Transverse colon (tissue), 4 donors: ENCODE data around the gene NECTIN4. TPM values are rescaled to one million over a fixed set of nuclear protein-coding genes. Genes with fewer than 3 reads are reported as not detected.

Source experiments
- DNase-seq: peaks from one replicate; pipeline ENCODE4 v3.0.0-alpha.2; 2019
- H3K27ac ChIP-seq, 4 donors: fragments of 200-600 bp; sonication (generic); 2 replicates each; pipeline ENCODE4 v1.5.1; 2016 to 2018; ENCODE audit warnings: inconsistent platforms in 4 of 4
- H3K27me3 ChIP-seq: fragments of 200-600 bp; sonication (generic); 2 replicates; pipeline ENCODE4 v1.5.1; 2017; ENCODE audit warnings: inconsistent platforms
- H3K36me3 ChIP-seq, 4 donors: fragments of 200-600 bp; sonication (generic); 2 replicates each; pipeline ENCODE4 v1.5.1; 2017 to 2019; ENCODE audit warnings: inconsistent platforms in 4 of 4
- H3K4me1 ChIP-seq, 4 donors: fragments of 200-600 bp; sonication (generic); 2 replicates each; pipeline ENCODE4 v1.5.1; 2017 to 2020; ENCODE audit warnings: inconsistent platforms in 4 of 4
- H3K4me3 ChIP-seq, 4 donors: fragments of 200-600 bp; sonication (generic); 1 replicate in 1 of 4; 2 replicates in 3 of 4; pipeline versions ENCODE4 v1.5.1 to v1.6.1; 2017 to 2019; ENCODE audit warnings: inconsistent platforms in 4 of 4
- H3K9me3 ChIP-seq, 2 donors: fragments of 200-600 bp; sonication (generic); 2 replicates each; pipeline ENCODE4 v1.5.1; 2017 to 2019; ENCODE audit warnings: inconsistent platforms in 2 of 2
- EP300 ChIP-seq: sonication (generic); formaldehyde crosslinking; IDR thresholded peaks from one replicate; pipeline ENCODE4 v1.6.1; 2017; ENCODE audit warnings: antibody characterized with exemption, low read depth
- POLR2A ChIP-seq: fragments of 450-650 bp; IDR thresholded peaks from one replicate; pipeline ENCODE4 v1.6.1; 2016; ENCODE audit warnings: antibody characterized with exemption, mild to moderate bottlenecking, moderate library complexity
- POLR2AphosphoS5 ChIP-seq, 3 donors: sonication (generic); formaldehyde crosslinking; IDR thresholded peaks; one replicate each; pipeline ENCODE4 v1.6.1; 2016; ENCODE audit warnings: antibody characterized with exemption in 3 of 3
- WGBS, 2 donors: methylation state at CpG; one replicate each; pipeline ENCODE4 v1.1.5; 2018; ENCODE audit warnings: low coverage in 1 of 2; 5-methylcytosine and 5-hydroxymethylcytosine counted together
- in situ Hi-C, 4 donors: fragments of 200-750 bp; cut with MboI; loops; one replicate each; pipeline versions ENCODE4 v1.15.0 to v1.15.1; 2017; ENCODE audit warnings: low sequenced_read_pairs in 3 of 4, low pct_ligation_motif_present in 1 of 4, low pct_unique_long_range_greater_than_20kb in 1 of 4
- intact Hi-C: fragments of 100-400 bp; cut with DNase I; formaldehyde crosslinking; loops from one replicate; pipeline ENCODE4 v1.15.1; 2023; ENCODE audit warnings: low total_unique reads
- total RNA-seq, 4 donors: library from RNA; depleted of rRNA; stranded (reverse); fragments of >200 nt; gene quantifications; one replicate each; pipeline ENCODE4 v1.1.0, GENCODE V29; 2016
- TF ChIP-seq, protein P1 (sequence below), 5 experiments: fragments of 200-600 bp in 3 of 5; fragments of 450-650 bp in 2 of 5; sonication (generic) in 3 of 5; IDR thresholded peaks; 1 replicate in 2 of 5; 2 replicates in 3 of 5; pipeline ENCODE4 v1.5.1; 2016 to 2017; ENCODE audit warnings: antibody characterized with exemption in 5 of 5, inconsistent platforms in 3 of 5, mild to moderate bottlenecking in 2 of 5, moderate library complexity in 1 of 5

The NECTIN4 gene
- total RNA-seq, 4 donors from 2014 or later: 0.37 to 4.0 (median 0.82) TPM; not detected in 1

DNA sequence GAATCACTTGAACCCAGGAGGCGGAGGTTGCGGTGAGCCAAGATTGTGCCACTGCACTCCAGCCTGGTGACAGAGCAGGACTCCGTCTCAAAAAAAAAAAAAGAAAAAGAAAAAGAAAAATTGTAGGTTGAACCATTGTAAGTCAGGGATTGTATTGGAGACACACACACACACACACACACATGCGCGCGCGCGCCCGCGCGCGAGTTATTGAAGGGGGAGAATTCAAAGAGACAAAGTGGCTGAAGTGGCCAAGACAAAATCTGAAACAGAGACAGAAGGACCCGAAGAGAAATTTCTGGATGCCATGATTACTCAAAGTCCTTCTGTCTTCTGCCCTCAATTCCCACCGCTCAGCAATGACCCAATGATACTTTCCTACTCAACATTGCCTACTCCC, 5.1 kb upstream of the NECTIN4 start:
- Histone ChIP-seq H3K36me3 (no peaks in the 10 kb centered on the region), H3K27ac (no peak overlapping the region), H3K27me3 (no peaks in the 10 kb centered on the region), H3K9me3 (no peaks in the 10 kb centered on the region), H3K4me3 (no peak overlapping the region), H3K4me1 (peaks cover 7 to 25% (median 11%) of the 10 kb centered on the region in 4 donors)
- in situ Hi-C loops (loop anchor here in 2 of 4 donors (5.0 to 25.0 kb wide), 3 partner anchors 97 to 257 kb away; no protein-coding TSS in a partner anchor), intact Hi-C loops (no loop called here)
- WGBS, 2 donors: 89 to 97% methylated on average over 7 to 14 of the region's 14 CpGs
- DNase-seq: no peak
- TF ChIP-seq POLR2AphosphoS5 (IDR thresholded peaks at IDR 0.05): no peak

GRCh38 chr1:161092621-161093028, 3.3 kb upstream of the NECTIN4 start:
- Histone ChIP-seq H3K36me3 (no peaks in the 10 kb centered on the region), H3K27ac (no peak overlapping the region), H3K27me3 (no peaks in the 10 kb centered on the region), H3K4me1 (peaks cover 4 to 26% (median 11%) of the 10 kb centered on the region in 4 donors), H3K9me3 (no peaks in the 10 kb centered on the region), H3K4me3 (no peak overlapping the region)
- DNase-seq: no peak
- in situ Hi-C loops: loop anchor here in 2 of 4 donors (5.0 to 25.0 kb wide), 3 partner anchors 95 to 255 kb away; no protein-coding TSS in a partner anchor
- intact Hi-C loops: no loop called here
- TF ChIP-seq EP300 (no peak), POLR2A (no peak), POLR2AphosphoS5 (IDR thresholded peaks at IDR 0.05) (no peak)
- TF ChIP-seq, protein P1, sequence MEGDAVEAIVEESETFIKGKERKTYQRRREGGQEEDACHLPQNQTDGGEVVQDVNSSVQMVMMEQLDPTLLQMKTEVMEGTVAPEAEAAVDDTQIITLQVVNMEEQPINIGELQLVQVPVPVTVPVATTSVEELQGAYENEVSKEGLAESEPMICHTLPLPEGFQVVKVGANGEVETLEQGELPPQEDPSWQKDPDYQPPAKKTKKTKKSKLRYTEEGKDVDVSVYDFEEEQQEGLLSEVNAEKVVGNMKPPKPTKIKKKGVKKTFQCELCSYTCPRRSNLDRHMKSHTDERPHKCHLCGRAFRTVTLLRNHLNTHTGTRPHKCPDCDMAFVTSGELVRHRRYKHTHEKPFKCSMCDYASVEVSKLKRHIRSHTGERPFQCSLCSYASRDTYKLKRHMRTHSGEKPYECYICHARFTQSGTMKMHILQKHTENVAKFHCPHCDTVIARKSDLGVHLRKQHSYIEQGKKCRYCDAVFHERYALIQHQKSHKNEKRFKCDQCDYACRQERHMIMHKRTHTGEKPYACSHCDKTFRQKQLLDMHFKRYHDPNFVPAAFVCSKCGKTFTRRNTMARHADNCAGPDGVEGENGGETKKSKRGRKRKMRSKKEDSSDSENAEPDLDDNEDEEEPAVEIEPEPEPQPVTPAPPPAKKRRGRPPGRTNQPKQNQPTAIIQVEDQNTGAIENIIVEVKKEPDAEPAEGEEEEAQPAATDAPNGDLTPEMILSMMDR (IDR thresholded peaks at IDR 0.05): no peak
- 80% methylated on average over 3 of the region's 3 CpGs; no CpG with 5 or more reads in 1 of the 2 donors for WGBS, 2 donors

DNA sequence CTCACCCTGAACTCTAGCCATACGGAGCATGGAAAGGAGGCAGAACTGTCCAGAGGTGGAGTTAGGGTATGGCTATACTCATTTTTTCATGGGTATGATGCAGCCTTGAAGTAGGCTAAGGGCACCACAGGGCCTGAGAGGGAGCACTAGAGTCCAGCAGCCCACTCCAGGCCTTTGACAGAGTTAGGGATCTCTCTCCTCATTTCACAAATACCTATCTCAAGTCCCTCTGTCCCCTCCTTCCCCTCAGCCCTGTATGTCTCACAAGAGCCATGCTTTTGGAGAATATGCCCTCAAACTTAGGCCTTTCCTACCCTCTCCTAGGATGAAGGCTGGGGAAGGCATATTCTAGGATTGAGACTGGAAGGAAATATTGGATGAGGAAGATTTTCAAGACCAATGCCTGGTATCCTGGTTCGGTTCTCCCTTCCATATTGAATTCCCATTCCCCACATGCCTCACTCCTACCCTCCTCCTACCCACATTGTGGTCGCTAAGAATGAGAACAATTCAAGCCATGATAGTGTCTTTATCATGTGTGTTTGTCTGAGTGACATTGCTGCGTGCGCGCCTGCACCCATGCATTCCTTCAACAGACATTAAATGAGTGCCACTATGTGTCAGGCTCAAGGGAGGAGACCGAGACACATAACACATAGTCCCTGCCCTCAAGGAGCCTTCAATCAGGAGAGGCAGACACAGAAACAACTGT, 2.6 kb upstream of the NECTIN4 start:
- H3K4me1 ChIP-seq: peaks cover 0 to 21% (median 6%) of the 10 kb centered on the region in 4 donors
- no peak for DNase-seq
- intact Hi-C loops: no loop called here
- 94 to 100% methylated on average over 5 to 7 of the region's 7 CpGs for WGBS, 2 donors
- H3K36me3 ChIP-seq: no peaks in the 10 kb centered on the region
- H3K9me3 ChIP-seq: no peaks in the 10 kb centered on the region
- H3K4me3 ChIP-seq: no peak overlapping the region
- TF ChIP-seq POLR2A (no peak), POLR2AphosphoS5 (IDR thresholded peaks at IDR 0.05) (no peak), EP300 (no peak)
- TF ChIP-seq, protein P1 (IDR thresholded peaks at IDR 0.05): no peak
- H3K27me3 ChIP-seq: no peaks in the 10 kb centered on the region
- in situ Hi-C loops: loop anchor here in 2 of 4 donors (5.0 to 25.0 kb wide), 3 partner anchors 95 to 255 kb away; no protein-coding TSS in a partner anchor
- H3K27ac ChIP-seq: no peak overlapping the region

DNA sequence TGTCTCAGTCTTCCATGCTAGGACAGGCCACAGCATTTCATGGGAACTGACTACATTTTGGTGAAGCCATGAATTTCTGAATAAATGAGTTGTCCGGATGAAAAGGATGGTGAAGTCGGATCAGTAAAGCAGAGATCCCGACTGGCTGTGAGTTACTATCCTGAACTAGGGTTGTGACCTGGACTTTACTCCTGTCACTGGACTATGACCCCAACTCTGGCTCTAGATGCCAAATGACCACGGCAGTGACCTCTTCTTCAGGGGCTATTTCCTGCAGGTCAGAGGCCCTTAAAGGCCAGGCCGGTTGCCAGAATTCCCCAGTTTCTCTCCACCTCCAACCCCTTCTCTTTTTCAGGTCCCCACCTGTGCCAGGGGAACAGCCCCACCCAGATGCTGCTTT, 1.7 kb upstream of the NECTIN4 start:
- peaks cover 0 to 15% (median 10%) of the 10 kb centered on the region in 4 donors for H3K4me1 ChIP-seq
- intact Hi-C loops: no loop called here
- no peak overlapping the region for H3K27ac ChIP-seq
- 87 to 100% methylated on average over 2 to 5 of the region's 5 CpGs for WGBS, 2 donors
- DNase-seq: no peak
- no peak overlapping the region for H3K4me3 ChIP-seq
- no peaks in the 10 kb centered on the region for H3K36me3 ChIP-seq
- H3K27me3 ChIP-seq: no peaks in the 10 kb centered on the region
- in situ Hi-C loops: loop anchor here in 2 of 4 donors (5.0 to 25.0 kb wide), 3 partner anchors 94 to 254 kb away; no protein-coding TSS in a partner anchor
- TF ChIP-seq POLR2AphosphoS5 (IDR thresholded peaks at IDR 0.05): no peak
- TF ChIP-seq POLR2A: no peak
- TF ChIP-seq EP300: no peak
- TF ChIP-seq, protein P1 (IDR thresholded peaks at IDR 0.05): no peak
- no peaks in the 10 kb centered on the region for H3K9me3 ChIP-seq
